ENCODE results near the gene SIGLEC6.

DNA sequence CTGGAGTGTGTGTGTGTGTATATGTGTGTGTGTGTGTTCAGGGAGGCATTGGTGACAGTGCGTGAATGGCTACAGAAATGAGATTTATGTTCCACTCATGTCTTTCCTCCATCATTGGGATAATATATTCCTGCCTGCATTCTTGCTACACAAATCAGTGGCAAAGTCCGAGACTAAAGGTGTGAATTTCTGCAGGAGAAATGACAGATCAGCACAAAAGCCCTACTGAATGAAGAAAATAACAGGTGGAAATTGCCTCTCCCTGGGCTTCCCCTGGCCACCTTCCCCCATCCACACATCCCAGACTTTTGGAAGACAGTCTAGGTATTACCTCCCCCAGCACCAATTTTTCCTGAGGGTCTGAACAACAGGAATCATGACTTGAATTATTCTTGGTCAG lies 10.1 kb downstream of the SIGLEC6 start:
- TF ChIP-seq CTCF (IDR thresholded peaks at IDR 0.05), result no peak
- TF ChIP-seq POLR2A (IDR thresholded peaks at IDR 0.05), result no peak
- no peak for TF ChIP-seq POLR2AphosphoS5 (IDR thresholded peaks at IDR 0.05)
- no peak for TF ChIP-seq EP300 (IDR thresholded peaks at IDR 0.05)
